ENCODE measurements around the gene STPG2. TPM values are rescaled to one million over a fixed set of nuclear protein-coding genes. Genes with fewer than 3 reads are reported as not detected.

Gene STPG2
- total and polyA plus RNA-seq, 10 of the 15 experiments (the other 5 are each of a cell fraction or from before 2014, with no cell fraction given): 0.13 to 0.24 TPM; not detected in 8

DNA sequence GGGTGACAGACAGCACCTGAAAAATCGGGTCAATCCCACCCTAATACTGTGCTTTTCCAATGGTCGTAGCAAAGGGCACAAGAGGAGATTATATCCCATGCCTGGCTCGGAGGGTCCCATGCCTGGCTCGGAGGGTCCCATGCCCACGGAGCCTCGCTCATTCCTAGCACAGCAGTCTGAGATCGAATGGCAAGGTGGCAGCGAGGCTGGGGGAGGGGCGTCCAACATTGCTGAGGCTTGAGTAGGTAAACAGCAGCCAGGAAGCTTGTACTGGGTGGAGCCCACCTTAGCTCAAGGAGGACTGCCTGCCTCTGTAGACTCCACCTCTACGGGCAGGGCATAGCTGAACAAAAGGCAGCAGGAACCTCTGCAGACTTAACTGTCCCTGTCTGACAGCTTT lies 365.1 kb downstream of the STPG2 start:
- RAD21 ChIA-PET (ENCODE audit: unreplicated experiment): no interaction called here
- DNase-seq (ENCODE audit: low read depth, low spot score): no peak
- Histone ChIP-seq H3K27ac (ENCODE audit: control insufficient read depth, insufficient read depth) (no peak overlapping the region), H3K36me3 (ENCODE audit: control insufficient read depth in 2 of 2, insufficient read depth in 2 of 2, low read length in 1 of 2) (no peaks in the 10 kb centered on the region), H3K27me3 (replicated peaks in 1 of 2; ENCODE audit: control insufficient read depth in 2 of 2, insufficient read depth in 2 of 2, low read length in 1 of 2) (no peaks in the 10 kb centered on the region), H2AFZ (ENCODE audit: control insufficient read depth, low read depth, low read length) (no peak overlapping the region), H4K20me1 (ENCODE audit: control insufficient read depth, insufficient read depth) (no peaks in the 10 kb centered on the region), H3K9me3 (replicated peaks; ENCODE audit: control insufficient read depth, insufficient read depth, low read length) (no peaks in the 10 kb centered on the region), H3K4me1 (ENCODE audit: control insufficient read depth, insufficient read depth, low read length) (no peaks in the 10 kb centered on the region), H3K9ac (ENCODE audit: control insufficient read depth, insufficient read depth, low read length) (no peak overlapping the region), H3K79me2 (ENCODE audit: control insufficient read depth, insufficient read depth, low read length) (no peaks in the 10 kb centered on the region), H3K4me3 (no peak overlapping the region), H3K4me2 (ENCODE audit: control insufficient read depth, insufficient read depth) (no peak overlapping the region)
- POLR2A ChIA-PET: no interaction called here
- intact Hi-C loops (cut with micrococcal nuclease; ENCODE audit: unreplicated experiment) (no loop called here), in situ Hi-C loops (cut with MboI) (no loop called here)
- SMC1A ChIA-PET (ENCODE audit: uncharacterized antibody, unreplicated experiment): no interaction called here
- no TSS peak for BruUV-seq (replicated peaks)
- 45% methylated on average over 10 of the region's 10 CpGs for WGBS (ENCODE audit: insufficient coverage, insufficient replicate concordance, low lambda C conversion rate, missing lambda C conversion rate)
- CTCF ChIA-PET: no interaction called here
- no peak for FAIRE-seq
- TF ChIP-seq RAD51 (IDR thresholded peaks at IDR 0.05) (no peak), STAT3 (IDR thresholded peaks at IDR 0.05; ENCODE audit: low read depth, low read length) (no peak), HDGF (IDR thresholded peaks at IDR 0.05) (no peak), SMAD1 (IDR thresholded peaks at IDR 0.05; ENCODE audit: low read depth, partially characterized antibody) (no peak), CEBPB (IDR thresholded peaks at IDR 0.05; ENCODE audit: borderline replicate concordance in 1 of 2, low read depth in 2 of 2, low read length in 2 of 2) (no peak), SIX5 (IDR thresholded peaks at IDR 0.05; ENCODE audit: low read depth, low read length, severe bottlenecking) (no peak), RBBP5 (conservative IDR thresholded peaks at IDR 0.05) (no peak), NR2C1 (IDR thresholded peaks at IDR 0.05) (no peak), NFYA (IDR thresholded peaks at IDR 0.05; ENCODE audit: borderline replicate concordance, low read depth, low read length) (no peak), RAD21 (IDR thresholded peaks at IDR 0.05; ENCODE audit: insufficient read depth, low read depth, low read length) (no peak), TARDBP (IDR thresholded peaks at IDR 0.05; ENCODE audit: borderline replicate concordance) (no peak), ZZZ3 (IDR thresholded peaks at IDR 0.05; ENCODE audit: control insufficient read depth, insufficient read length, low read depth) (no peak), EP300 (IDR thresholded peaks at IDR 0.05; ENCODE audit: borderline replicate concordance in 1 of 2, control insufficient read depth in 1 of 2, low read depth in 2 of 2, low read length in 2 of 2) (no peak), TCF3 (IDR thresholded peaks at IDR 0.05; ENCODE audit: borderline replicate concordance, insufficient read depth, low read depth, low read length) (no peak)
- TF ChIP-seq, protein P1, sequence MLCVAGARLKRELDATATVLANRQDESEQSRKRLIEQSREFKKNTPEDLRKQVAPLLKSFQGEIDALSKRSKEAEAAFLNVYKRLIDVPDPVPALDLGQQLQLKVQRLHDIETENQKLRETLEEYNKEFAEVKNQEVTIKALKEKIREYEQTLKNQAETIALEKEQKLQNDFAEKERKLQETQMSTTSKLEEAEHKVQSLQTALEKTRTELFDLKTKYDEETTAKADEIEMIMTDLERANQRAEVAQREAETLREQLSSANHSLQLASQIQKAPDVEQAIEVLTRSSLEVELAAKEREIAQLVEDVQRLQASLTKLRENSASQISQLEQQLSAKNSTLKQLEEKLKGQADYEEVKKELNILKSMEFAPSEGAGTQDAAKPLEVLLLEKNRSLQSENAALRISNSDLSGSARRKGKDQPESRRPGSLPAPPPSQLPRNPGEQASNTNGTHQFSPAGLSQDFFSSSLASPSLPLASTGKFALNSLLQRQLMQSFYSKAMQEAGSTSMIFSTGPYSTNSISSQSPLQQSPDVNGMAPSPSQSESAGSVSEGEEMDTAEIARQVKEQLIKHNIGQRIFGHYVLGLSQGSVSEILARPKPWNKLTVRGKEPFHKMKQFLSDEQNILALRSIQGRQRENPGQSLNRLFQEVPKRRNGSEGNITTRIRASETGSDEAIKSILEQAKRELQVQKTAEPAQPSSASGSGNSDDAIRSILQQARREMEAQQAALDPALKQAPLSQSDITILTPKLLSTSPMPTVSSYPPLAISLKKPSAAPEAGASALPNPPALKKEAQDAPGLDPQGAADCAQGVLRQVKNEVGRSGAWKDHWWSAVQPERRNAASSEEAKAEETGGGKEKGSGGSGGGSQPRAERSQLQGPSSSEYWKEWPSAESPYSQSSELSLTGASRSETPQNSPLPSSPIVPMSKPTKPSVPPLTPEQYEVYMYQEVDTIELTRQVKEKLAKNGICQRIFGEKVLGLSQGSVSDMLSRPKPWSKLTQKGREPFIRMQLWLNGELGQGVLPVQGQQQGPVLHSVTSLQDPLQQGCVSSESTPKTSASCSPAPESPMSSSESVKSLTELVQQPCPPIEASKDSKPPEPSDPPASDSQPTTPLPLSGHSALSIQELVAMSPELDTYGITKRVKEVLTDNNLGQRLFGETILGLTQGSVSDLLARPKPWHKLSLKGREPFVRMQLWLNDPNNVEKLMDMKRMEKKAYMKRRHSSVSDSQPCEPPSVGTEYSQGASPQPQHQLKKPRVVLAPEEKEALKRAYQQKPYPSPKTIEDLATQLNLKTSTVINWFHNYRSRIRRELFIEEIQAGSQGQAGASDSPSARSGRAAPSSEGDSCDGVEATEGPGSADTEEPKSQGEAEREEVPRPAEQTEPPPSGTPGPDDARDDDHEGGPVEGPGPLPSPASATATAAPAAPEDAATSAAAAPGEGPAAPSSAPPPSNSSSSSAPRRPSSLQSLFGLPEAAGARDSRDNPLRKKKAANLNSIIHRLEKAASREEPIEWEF (IDR thresholded peaks at IDR 0.05; ENCODE audit: insufficient replicate concordance, low read depth, low read length): no peak
- TF ChIP-seq, protein P2, sequence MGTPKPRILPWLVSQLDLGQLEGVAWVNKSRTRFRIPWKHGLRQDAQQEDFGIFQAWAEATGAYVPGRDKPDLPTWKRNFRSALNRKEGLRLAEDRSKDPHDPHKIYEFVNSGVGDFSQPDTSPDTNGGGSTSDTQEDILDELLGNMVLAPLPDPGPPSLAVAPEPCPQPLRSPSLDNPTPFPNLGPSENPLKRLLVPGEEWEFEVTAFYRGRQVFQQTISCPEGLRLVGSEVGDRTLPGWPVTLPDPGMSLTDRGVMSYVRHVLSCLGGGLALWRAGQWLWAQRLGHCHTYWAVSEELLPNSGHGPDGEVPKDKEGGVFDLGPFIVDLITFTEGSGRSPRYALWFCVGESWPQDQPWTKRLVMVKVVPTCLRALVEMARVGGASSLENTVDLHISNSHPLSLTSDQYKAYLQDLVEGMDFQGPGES (IDR thresholded peaks at IDR 0.05): no peak
- TF ChIP-seq, protein P3, sequence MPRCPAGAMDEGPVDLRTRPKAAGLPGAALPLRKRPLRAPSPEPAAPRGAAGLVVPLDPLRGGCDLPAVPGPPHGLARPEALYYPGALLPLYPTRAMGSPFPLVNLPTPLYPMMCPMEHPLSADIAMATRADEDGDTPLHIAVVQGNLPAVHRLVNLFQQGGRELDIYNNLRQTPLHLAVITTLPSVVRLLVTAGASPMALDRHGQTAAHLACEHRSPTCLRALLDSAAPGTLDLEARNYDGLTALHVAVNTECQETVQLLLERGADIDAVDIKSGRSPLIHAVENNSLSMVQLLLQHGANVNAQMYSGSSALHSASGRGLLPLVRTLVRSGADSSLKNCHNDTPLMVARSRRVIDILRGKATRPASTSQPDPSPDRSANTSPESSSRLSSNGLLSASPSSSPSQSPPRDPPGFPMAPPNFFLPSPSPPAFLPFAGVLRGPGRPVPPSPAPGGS (IDR thresholded peaks at IDR 0.05; ENCODE audit: borderline replicate concordance, insufficient read depth, low read depth, low read length, poor library complexity, severe bottlenecking): no peak
- TF ChIP-seq, protein P4, sequence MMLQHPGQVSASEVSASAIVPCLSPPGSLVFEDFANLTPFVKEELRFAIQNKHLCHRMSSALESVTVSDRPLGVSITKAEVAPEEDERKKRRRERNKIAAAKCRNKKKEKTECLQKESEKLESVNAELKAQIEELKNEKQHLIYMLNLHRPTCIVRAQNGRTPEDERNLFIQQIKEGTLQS (IDR thresholded peaks at IDR 0.05; ENCODE audit: borderline replicate concordance, extremely low read depth, low read depth, low read length): no peak
- ATAC-seq: no peak
